ENCODE results near the gene UNC13B. TPM values are rescaled to one million over a fixed set of nuclear protein-coding genes. Genes with fewer than 3 reads are reported as not detected.

The UNC13B gene
- total and polyA plus RNA-seq, 7 donors, result 7.0 to 12.9 (median 10.5) TPM

GRCh38 chr9:35333551-35333950 lies 171.7 kb downstream of the UNC13B start:
- no peak for DNase-seq
- H3K4me1 ChIP-seq, result no peaks in the 10 kb centered on the region
- intact Hi-C loops (cut with DNase I), result no loop called here
- no peaks in the 10 kb centered on the region for H3K27me3 ChIP-seq (ENCODE audit: insufficient read depth in 3 of 3, low read length in 2 of 3)
- ATAC-seq, result no peak
- H3K36me3 ChIP-seq (ENCODE audit: insufficient read depth in 1 of 2, low read depth in 1 of 2), result peaks cover 0 to 3% of the 10 kb centered on the region in 2 donors
- no peak for TF ChIP-seq CTCF (IDR thresholded peaks at IDR 0.05)
- 80 to 90% (median 82%) methylated on average over 1 of the region's 1 CpG for WGBS, 3 donors
- no peaks in the 10 kb centered on the region for H3K9me3 ChIP-seq
- H3K4me3 ChIP-seq, result no peak overlapping the region
- no peak overlapping the region for H3K27ac ChIP-seq

- Histone ChIP-seq H3K27me3 (ENCODE audit: insufficient read depth in 3 of 3, low read length in 2 of 3) (no peaks in the 10 kb centered on the region), H3K36me3 (ENCODE audit: insufficient read depth in 1 of 2, low read depth in 1 of 2) (peaks cover 0 to 7% of the 10 kb centered on the region in 2 donors), H3K9me3 (no peaks in the 10 kb centered on the region), H3K4me1 (peaks cover under 1% of the 10 kb centered on the region), H3K4me3 (no peak overlapping the region), H3K27ac (no peak overlapping the region)
- ATAC-seq, result no peak
- no peak for DNase-seq
- intact Hi-C loops (cut with DNase I), result loop anchor here in 1 of 2 donors (5.0 kb wide), 1 partner anchor 52 kb away; no protein-coding TSS in a partner anchor
- no peak for TF ChIP-seq CTCF (IDR thresholded peaks at IDR 0.05)
Observed at GRCh38 chr9:35335164-35335563, 173.4 kb downstream of the UNC13B start.

- H3K4me1 ChIP-seq, result peaks cover 21% of the 10 kb centered on the region
- TF ChIP-seq CTCF (IDR thresholded peaks at IDR 0.05), result no peak
- no peak overlapping the region for H3K27ac ChIP-seq
- no peak for ATAC-seq
- WGBS, 3 donors, result 83 to 100% (median 85%) methylated on average over 2 of the region's 2 CpGs
- no peak overlapping the region for H3K4me3 ChIP-seq
- H3K9me3 ChIP-seq, result no peaks in the 10 kb centered on the region
- no peaks in the 10 kb centered on the region for H3K27me3 ChIP-seq (ENCODE audit: insufficient read depth in 3 of 3, low read length in 2 of 3)
- H3K36me3 ChIP-seq (ENCODE audit: insufficient read depth in 1 of 2, low read depth in 1 of 2), result peaks cover 0 to 7% of the 10 kb centered on the region in 2 donors
- intact Hi-C loops (cut with DNase I), result loop anchor here in 1 of 2 donors (5.0 kb wide), 1 partner anchor 49 kb away; no protein-coding TSS in a partner anchor
- DNase-seq, result no peak
Observed at GRCh38 chr9:35338086-35338485, 176.3 kb downstream of the UNC13B start.

GRCh38 chr9:35338561-35339274 lies 176.9 kb downstream of the UNC13B start:
- WGBS, 3 donors, result 91 to 98% (median 98%) methylated on average over 6 of the region's 6 CpGs
- H3K36me3 ChIP-seq (ENCODE audit: insufficient read depth in 1 of 2, low read depth in 1 of 2), result peaks cover 0 to 7% of the 10 kb centered on the region in 2 donors

More at GRCh38 chr9:35338561-35339274, 176.9 kb downstream of the UNC13B start:
- DNase-seq (no peak), ATAC-seq (no peak)
- TF ChIP-seq CTCF (IDR thresholded peaks at IDR 0.05), result no peak
- H3K4me1 ChIP-seq, result peaks cover 21% of the 10 kb centered on the region
- intact Hi-C loops (cut with DNase I), result loop anchor here in 1 of 2 donors (5.0 kb wide), 1 partner anchor 49 kb away; no protein-coding TSS in a partner anchor
- no peaks in the 10 kb centered on the region for H3K27me3 ChIP-seq (ENCODE audit: insufficient read depth in 3 of 3, low read length in 2 of 3)
- no peaks in the 10 kb centered on the region for H3K9me3 ChIP-seq
- H3K27ac ChIP-seq, result no peak overlapping the region
- H3K4me3 ChIP-seq, result no peak overlapping the region

Data from psoas muscle (tissue), 8 donors.